Muscle of leg (tissue), 11 donors: ENCODE data around the gene MAU2. TPM values are rescaled to one million over a fixed set of nuclear protein-coding genes. Genes with fewer than 3 reads are reported as not detected.

Source experiments
- DNase-seq: peaks from one replicate; pipeline ENCODE4 v3.0.0; 2013
- H3K27ac ChIP-seq: one replicate; pipeline ENCODE4 v1.5.1; 2013; ENCODE audit warnings: mild to moderate bottlenecking, low read length, control low read depth
- H3K27me3 ChIP-seq: one replicate; pipeline ENCODE4 v1.6.1; 2013; ENCODE audit warnings: low read length; ENCODE audit not compliant: control insufficient read depth, insufficient read depth
- H3K36me3 ChIP-seq: one replicate; pipeline ENCODE4 v1.6.1; 2013; ENCODE audit warnings: low read length; ENCODE audit not compliant: control insufficient read depth, insufficient read depth
- H3K4me1 ChIP-seq: one replicate; pipeline ENCODE4 v1.6.1; 2013; ENCODE audit warnings: low read length; ENCODE audit not compliant: control insufficient read depth, insufficient read depth
- H3K4me3 ChIP-seq: one replicate; pipeline ENCODE4 v1.5.1; 2013; ENCODE audit warnings: low read length, control low read depth
- H3K9me3 ChIP-seq: replicated peaks from 2 replicates; pipeline ENCODE4 v1.6.1; 2013; ENCODE audit warnings: low read depth, low read length; ENCODE audit not compliant: control insufficient read depth
- WGBS: methylation state at CpG from one replicate; pipeline ENCODE4 v1.1.5; 2013; ENCODE audit warnings: missing lambda C conversion rate; ENCODE audit not compliant: insufficient coverage; 5-methylcytosine and 5-hydroxymethylcytosine counted together
- polyA plus RNA-seq, 8 donors: library from polyadenylated mRNA; unstranded; fragments of 120-200 nt; gene quantifications; one replicate each; pipeline versions ENCODE4 v1.2.1 to v1.2.3, GENCODE V29; 2013; ENCODE audit warnings: inconsistent platforms in 1 of 8, low replicate concordance in 1 of 8; ENCODE audit not compliant: insufficient read length in 8 of 8, insufficient read depth in 1 of 8
- total RNA-seq: library from RNA; stranded (reverse); fragments of 120-200 nt; gene quantifications from one replicate; pipeline ENCODE4 v1.2.4, GENCODE V29; 2013

MAU2 gene
- total and polyA plus RNA-seq, 9 donors: 28.9 to 67.8 (median 40.4) TPM

DNA sequence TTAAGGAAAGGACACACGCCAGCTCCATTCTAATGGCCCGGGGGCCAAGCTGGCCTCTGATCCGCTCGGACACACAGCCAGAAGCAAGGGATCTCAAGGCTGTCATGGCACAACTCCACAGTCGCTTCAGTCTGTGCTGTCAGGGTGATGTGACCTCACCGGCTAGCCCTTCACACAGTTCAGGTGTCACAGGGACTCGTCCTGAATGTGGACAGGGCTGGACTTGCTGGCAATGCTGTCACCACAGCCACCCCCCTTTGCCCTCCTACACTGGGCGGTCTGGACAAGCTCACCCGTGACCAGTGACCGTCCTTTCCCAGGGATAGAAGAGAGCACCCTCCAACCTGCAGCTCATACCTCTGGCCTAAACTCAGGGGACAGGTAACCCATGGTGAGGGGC, 15.6 kb upstream of the MAU2 start:
- Histone ChIP-seq H3K9me3 (no peaks in the 10 kb centered on the region), H3K4me3 (no peak overlapping the region), H3K4me1 (no peaks in the 10 kb centered on the region), H3K27me3 (no peaks in the 10 kb centered on the region), H3K27ac (peak overlapping the region; percentile 20), H3K36me3 (peaks cover 83% of the 10 kb centered on the region)
- no peak for DNase-seq
- WGBS: 96% methylated on average over 6 of the region's 10 CpGs

DNA sequence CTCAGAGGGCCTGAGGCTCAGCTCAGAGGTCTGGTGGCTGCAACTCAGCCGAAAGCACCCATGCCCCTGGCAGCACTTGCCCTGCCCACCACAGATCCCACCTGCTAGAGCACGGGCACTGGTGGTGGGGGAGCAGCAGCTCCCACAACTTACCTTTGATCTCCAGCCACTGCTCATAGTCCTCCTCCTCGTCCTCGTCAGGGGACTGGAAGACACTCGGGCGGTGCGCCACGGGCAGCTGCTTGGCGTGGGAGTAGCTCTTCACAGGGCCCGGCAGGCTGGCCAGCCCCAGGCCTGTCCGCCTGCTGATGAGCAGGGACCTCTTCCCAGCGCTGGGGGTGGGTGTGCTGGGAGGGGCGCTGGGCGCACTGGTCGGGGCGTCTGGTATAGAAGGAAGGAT, 14.9 kb upstream of the MAU2 start:
- Histone ChIP-seq H3K36me3 (peaks cover 82% of the 10 kb centered on the region), H3K4me1 (no peaks in the 10 kb centered on the region), H3K9me3 (no peaks in the 10 kb centered on the region), H3K27ac (no peak overlapping the region), H3K27me3 (no peaks in the 10 kb centered on the region), H3K4me3 (no peak overlapping the region)
- no peak for DNase-seq
- WGBS: 94% methylated on average over 15 of the region's 16 CpGs

DNA sequence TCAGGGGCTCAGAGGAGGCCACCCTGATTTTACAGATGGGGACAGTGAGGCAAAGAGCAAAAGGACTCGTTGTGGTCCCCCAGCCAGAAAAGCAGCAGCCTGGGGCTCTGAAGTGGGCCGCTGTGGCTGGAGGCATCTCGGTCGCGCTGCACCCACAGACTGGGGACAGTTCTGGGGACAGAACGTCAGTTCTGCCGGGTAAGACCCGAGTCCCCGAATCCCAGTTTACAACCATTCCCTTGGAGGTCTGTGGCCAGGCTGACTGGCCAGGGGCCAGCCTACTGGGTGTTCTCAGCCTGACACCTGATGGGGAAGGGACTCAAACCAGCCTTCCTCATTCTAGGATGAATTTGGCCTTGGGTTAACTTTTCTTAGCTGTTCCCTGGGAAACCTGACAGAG, 14.4 kb upstream of the MAU2 start:
- H3K9me3 ChIP-seq: no peaks in the 10 kb centered on the region
- DNase-seq: no peak
- WGBS: 89% methylated on average over 9 of the region's 9 CpGs
- H3K27ac ChIP-seq: no peak overlapping the region
- H3K27me3 ChIP-seq: no peaks in the 10 kb centered on the region
- no peaks in the 10 kb centered on the region for H3K4me1 ChIP-seq
- H3K36me3 ChIP-seq: peaks cover 78% of the 10 kb centered on the region
- H3K4me3 ChIP-seq: no peak overlapping the region

GRCh38 chr19:19308373-19308772, 12.3 kb upstream of the MAU2 start:
- Histone ChIP-seq H3K36me3 (peaks cover 68% of the 10 kb centered on the region), H3K4me3 (no peak overlapping the region)
- 90% methylated on average over 9 of the region's 10 CpGs for WGBS

DNA sequence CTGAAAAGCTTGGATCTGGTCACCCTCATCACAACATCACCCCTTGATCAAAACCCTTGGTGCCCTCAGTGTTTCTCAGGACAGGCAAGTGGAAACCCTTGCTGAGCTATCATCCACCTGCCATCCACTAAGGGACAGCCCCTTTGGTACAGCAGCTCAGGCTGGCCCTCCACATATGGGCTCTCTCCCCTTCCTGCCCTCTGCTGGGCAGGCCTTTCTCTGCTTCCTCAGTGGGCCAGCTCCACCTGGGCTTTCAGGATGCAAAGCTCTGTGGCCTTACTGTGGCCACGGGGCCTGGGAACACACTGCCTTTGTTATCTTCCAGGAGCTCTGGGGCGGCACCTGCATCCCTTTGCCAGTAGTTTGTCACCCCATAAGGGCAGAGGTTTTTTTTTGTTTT, 5.2 kb upstream of the MAU2 start:
- Histone ChIP-seq H3K4me1 (peaks cover 11% of the 10 kb centered on the region), H3K9me3 (no peaks in the 10 kb centered on the region), H3K27me3 (no peaks in the 10 kb centered on the region), H3K36me3 (peaks cover 33% of the 10 kb centered on the region), H3K4me3 (no peak overlapping the region), H3K27ac (no peak overlapping the region)
- no peak for DNase-seq
- WGBS: 88% methylated on average over 1 of the region's 2 CpGs

More at GRCh38 chr19:19308373-19308772, 12.3 kb upstream of the MAU2 start:
- no peaks in the 10 kb centered on the region for H3K27me3 ChIP-seq
- H3K4me1 ChIP-seq: no peaks in the 10 kb centered on the region
- no peak overlapping the region for H3K27ac ChIP-seq
- no peaks in the 10 kb centered on the region for H3K9me3 ChIP-seq
- no peak for DNase-seq

GRCh38 chr19:19316082-19316481, 4.5 kb upstream of the MAU2 start:
- Histone ChIP-seq H3K9me3 (no peaks in the 10 kb centered on the region), H3K27me3 (no peaks in the 10 kb centered on the region), H3K4me3 (no peak overlapping the region), H3K4me1 (peaks cover 11% of the 10 kb centered on the region), H3K36me3 (peaks cover 32% of the 10 kb centered on the region), H3K27ac (no peak overlapping the region)
- DNase-seq: no peak
- WGBS: no CpG with 5 or more reads among the region's 1 CpG

- DNase-seq: no peak
- H3K36me3 ChIP-seq: peaks cover 29% of the 10 kb centered on the region
- H3K27ac ChIP-seq: peak overlapping the region; percentile 96
- no peaks in the 10 kb centered on the region for H3K9me3 ChIP-seq
- H3K4me3 ChIP-seq: peak overlapping the region; percentile 99
- H3K27me3 ChIP-seq: no peaks in the 10 kb centered on the region
- WGBS: 9% methylated on average over 32 of the region's 32 CpGs
- peaks cover 36% of the 10 kb centered on the region for H3K4me1 ChIP-seq
These were observed 783 bp upstream of the MAU2 start for GRCh38 chr19:19319732-19320360.

DNA sequence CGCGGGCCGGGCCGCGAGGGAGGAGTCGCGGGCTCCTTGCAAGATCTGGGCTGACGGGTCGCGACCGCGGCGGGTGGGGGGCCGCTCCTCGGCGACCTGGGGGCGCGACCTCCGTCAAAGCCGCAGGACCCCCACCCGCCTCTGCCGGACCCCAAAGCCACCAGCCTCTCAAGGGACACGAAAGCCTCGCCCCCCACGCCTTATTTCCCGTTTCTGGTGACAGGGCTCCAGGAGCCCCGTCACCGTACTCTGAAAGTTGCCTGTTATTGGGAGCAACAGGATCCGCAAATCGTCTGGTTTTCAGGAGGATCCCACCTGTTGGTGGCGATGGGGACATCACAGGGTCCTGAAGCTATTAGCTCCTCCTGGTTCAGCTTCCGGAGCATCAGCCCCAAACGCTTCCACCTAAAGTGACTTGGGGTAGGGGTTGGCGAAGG, 530 bp downstream of the MAU2 start:
- Histone ChIP-seq H3K9me3 (no peaks in the 10 kb centered on the region), H3K4me3 (peak overlapping the region; percentile 99), H3K27ac (peak overlapping the region; percentile 96), H3K27me3 (no peaks in the 10 kb centered on the region), H3K4me1 (peaks cover 36% of the 10 kb centered on the region), H3K36me3 (peaks cover 30% of the 10 kb centered on the region)
- 0% methylated on average over 23 of the region's 34 CpGs for WGBS
- DNase-seq: no peak

GRCh38 chr19:19324059-19324770, 3.6 kb downstream of the MAU2 start:
- WGBS: 85% methylated on average over 6 of the region's 7 CpGs
- Histone ChIP-seq H3K4me1 (peaks cover 33% of the 10 kb centered on the region), H3K9me3 (no peaks in the 10 kb centered on the region), H3K4me3 (no peak overlapping the region), H3K27ac (peak overlapping the region; percentile 85), H3K27me3 (no peaks in the 10 kb centered on the region), H3K36me3 (peaks cover 48% of the 10 kb centered on the region)
- peak; percentile 65 for DNase-seq

GRCh38 chr19:19327672-19328071, 7.0 kb downstream of the MAU2 start:
- Histone ChIP-seq H3K4me3 (no peak overlapping the region), H3K36me3 (peaks cover 79% of the 10 kb centered on the region), H3K27me3 (no peaks in the 10 kb centered on the region), H3K27ac (no peak overlapping the region), H3K4me1 (peaks cover 15% of the 10 kb centered on the region), H3K9me3 (no peaks in the 10 kb centered on the region)
- DNase-seq: no peak
- WGBS: 91% methylated on average over 8 of the region's 8 CpGs
